Upper lobe of left lung (tissue), 6 donors: ENCODE data around the gene RETNLB. TPM values are rescaled to one million over a fixed set of nuclear protein-coding genes. Genes with fewer than 3 reads are reported as not detected.
A peak's percentile ranks its signal among the peaks of the same experiment; 100 is the strongest.

Experiments
- ATAC-seq, 2 donors: fragments of 200-7000 bp; cut with Tn5 transposase; one replicate each; pipeline ENCODE4 v1.9.1; 2022; ENCODE audit warnings: mild to moderate bottlenecking in 2 of 2, moderate library complexity in 2 of 2; ENCODE audit not compliant: low FRiP score in 2 of 2
- DNase-seq, 2 donors: peaks; one replicate each; pipeline ENCODE4 v3.0.0-alpha.2; 2019 to 2020
- H3K27ac ChIP-seq, 4 donors: fragments of 200-600 bp; sonication (generic); one replicate each; pipeline ENCODE4 v1.5.1; 2016 to 2019
- H3K27me3 ChIP-seq, 4 donors: fragments of 200-600 bp; sonication (generic); one replicate each; pipeline ENCODE4 v1.5.1; 2017 to 2019
- H3K36me3 ChIP-seq, 4 donors: fragments of 200-600 bp; sonication (generic); one replicate each; pipeline ENCODE4 v1.5.1; 2016 to 2019
- H3K4me1 ChIP-seq, 4 donors: fragments of 200-600 bp; sonication (generic); one replicate each; pipeline ENCODE4 v1.5.1; 2018 to 2019
- H3K4me3 ChIP-seq, 4 donors: fragments of 200-600 bp; sonication (generic); one replicate each; pipeline ENCODE4 v1.5.1; 2017 to 2019; ENCODE audit warnings: mild to moderate bottlenecking in 2 of 4, moderate library complexity in 1 of 4
- H3K9me3 ChIP-seq, 4 donors: fragments of 200-600 bp; sonication (generic); one replicate each; pipeline ENCODE4 v1.5.1; 2018 to 2019
- EP300 ChIP-seq, 4 donors: sonication (generic); formaldehyde crosslinking; IDR thresholded peaks; one replicate each; pipeline ENCODE4 v1.5.1; 2017; ENCODE audit warnings: antibody characterized with exemption in 4 of 4, control low read depth in 2 of 4
- POLR2A ChIP-seq, 4 donors: fragments of 450-650 bp; IDR thresholded peaks; one replicate each; pipeline ENCODE4 v1.5.1; 2016 to 2017; ENCODE audit warnings: antibody characterized with exemption in 4 of 4, mild to moderate bottlenecking in 2 of 4
- POLR2AphosphoS5 ChIP-seq, 2 donors: sonication (generic); formaldehyde crosslinking; IDR thresholded peaks; one replicate each; pipeline ENCODE4 v1.5.1; 2017; ENCODE audit warnings: antibody characterized with exemption in 2 of 2
- WGBS, 2 donors: methylation state at CpG; one replicate each; pipeline ENCODE4 v1.1.5; 2017 to 2018; 5-methylcytosine and 5-hydroxymethylcytosine counted together
- total RNA-seq, 6 donors: library from RNA; depleted of rRNA in 4 of 6; stranded (reverse); fragments of >200 nt in 4 of 6; gene quantifications; one replicate each; pipeline versions ENCODE4 v1.1.0 to v1.2.1, GENCODE V29; 2016 to 2021
- TF ChIP-seq, protein P1 (sequence below), 6 experiments: fragments of 450-650 bp in 4 of 6; fragments of 200-600 bp in 2 of 6; sonication (generic) in 2 of 6; IDR thresholded peaks; one replicate each; pipeline ENCODE4 v1.5.1; 2016 to 2019; ENCODE audit warnings: antibody characterized with exemption in 6 of 6
- donor health status: DM: no; HTN: no; CAD: no; lungs with moderate emphysema.
- donor health status: DM: no; HTN: yes; CAD: no; lungs with severe emphysema.

RETNLB gene
- total RNA-seq, 6 donors from 2014 or later = not detected

DNA sequence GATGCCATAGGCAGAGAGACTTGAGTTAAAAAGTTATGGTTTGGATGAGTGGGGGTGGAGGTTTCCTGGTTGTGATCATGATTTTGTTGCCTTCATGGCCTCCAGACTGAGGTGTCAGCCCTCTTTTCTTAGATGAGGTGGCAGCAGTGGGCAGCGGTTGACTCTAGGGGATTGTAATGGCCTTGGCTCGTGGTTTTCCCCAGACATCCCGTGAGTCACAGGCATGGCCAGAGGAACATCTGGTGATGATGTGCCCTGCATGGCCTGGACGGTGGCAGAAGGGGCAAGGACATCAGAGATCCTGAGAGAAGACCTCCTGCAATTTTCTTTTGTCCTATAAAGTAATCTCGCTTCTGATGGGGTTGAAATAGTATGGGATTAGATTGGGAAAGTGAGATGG is 12.4 kb downstream of the RETNLB start:
- Histone ChIP-seq H3K27me3 (no peaks in the 10 kb centered on the region), H3K9me3 (no peaks in the 10 kb centered on the region), H3K4me1 (no peaks in the 10 kb centered on the region), H3K4me3 (no peak overlapping the region), H3K36me3 (no peaks in the 10 kb centered on the region), H3K27ac (no peak overlapping the region)
- ATAC-seq = peak in 1 of 2 donors; percentile 10
- WGBS, 2 donors = 79 to 88% methylated on average over 4 to 5 of the region's 5 CpGs
- TF ChIP-seq, protein P1, sequence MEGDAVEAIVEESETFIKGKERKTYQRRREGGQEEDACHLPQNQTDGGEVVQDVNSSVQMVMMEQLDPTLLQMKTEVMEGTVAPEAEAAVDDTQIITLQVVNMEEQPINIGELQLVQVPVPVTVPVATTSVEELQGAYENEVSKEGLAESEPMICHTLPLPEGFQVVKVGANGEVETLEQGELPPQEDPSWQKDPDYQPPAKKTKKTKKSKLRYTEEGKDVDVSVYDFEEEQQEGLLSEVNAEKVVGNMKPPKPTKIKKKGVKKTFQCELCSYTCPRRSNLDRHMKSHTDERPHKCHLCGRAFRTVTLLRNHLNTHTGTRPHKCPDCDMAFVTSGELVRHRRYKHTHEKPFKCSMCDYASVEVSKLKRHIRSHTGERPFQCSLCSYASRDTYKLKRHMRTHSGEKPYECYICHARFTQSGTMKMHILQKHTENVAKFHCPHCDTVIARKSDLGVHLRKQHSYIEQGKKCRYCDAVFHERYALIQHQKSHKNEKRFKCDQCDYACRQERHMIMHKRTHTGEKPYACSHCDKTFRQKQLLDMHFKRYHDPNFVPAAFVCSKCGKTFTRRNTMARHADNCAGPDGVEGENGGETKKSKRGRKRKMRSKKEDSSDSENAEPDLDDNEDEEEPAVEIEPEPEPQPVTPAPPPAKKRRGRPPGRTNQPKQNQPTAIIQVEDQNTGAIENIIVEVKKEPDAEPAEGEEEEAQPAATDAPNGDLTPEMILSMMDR (IDR thresholded peaks at IDR 0.05) = no peak
- TF ChIP-seq EP300 (IDR thresholded peaks at IDR 0.05) = no peak
- TF ChIP-seq POLR2AphosphoS5 (IDR thresholded peaks at IDR 0.05) = no peak
- TF ChIP-seq POLR2A (IDR thresholded peaks at IDR 0.05) = no peak
- no peak for DNase-seq

DNA sequence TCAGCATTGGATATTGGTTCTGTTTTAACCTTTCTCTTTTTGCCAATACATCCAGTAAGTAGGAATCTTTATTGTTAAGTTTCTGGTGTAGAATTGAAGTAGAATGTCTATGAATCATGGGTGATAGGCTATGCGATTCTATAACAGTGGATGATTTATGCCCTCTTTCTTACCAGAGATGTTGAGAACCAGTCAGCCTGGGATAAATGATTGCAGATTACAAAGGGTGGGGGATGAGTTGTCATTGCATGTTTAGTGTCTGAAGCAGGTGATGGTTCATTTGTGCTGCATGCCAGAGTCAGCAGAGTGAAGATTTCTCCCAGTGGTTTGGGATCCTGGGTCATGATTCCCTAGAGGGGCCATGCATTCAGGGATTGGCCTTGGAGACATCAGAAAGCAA is 14.3 kb downstream of the RETNLB start:
- Histone ChIP-seq H3K36me3 (no peaks in the 10 kb centered on the region), H3K27me3 (no peaks in the 10 kb centered on the region), H3K4me3 (no peak overlapping the region), H3K4me1 (no peaks in the 10 kb centered on the region), H3K9me3 (no peaks in the 10 kb centered on the region), H3K27ac (no peak overlapping the region)
- ATAC-seq (no peak), DNase-seq (no peak)
- WGBS, 2 donors = 84 to 100% methylated on average over 1 of the region's 1 CpG
- no peak for TF ChIP-seq POLR2A (IDR thresholded peaks at IDR 0.05)

DNA sequence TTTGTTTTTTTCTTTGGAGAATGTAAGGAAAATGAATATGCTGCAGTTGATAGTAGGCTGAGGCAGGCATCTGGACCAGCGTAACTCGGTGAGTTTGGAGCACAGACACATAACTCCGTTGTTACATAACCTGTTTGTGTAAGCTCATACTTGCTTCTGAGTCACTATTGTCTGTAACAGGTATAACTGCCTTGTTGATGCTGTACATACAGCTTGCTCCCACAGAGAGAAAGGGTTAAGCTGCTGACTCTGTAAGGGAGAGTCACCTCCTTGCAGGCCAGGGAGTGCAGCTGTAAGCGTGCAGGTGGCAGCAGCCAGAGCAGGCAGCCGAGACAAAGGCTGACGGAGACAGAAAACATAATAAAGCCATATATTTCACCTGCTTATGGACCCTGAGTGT is 20.4 kb downstream of the RETNLB start:
- H3K27me3 ChIP-seq = no peaks in the 10 kb centered on the region
- 87% methylated on average over 6 of the region's 6 CpGs for WGBS, 2 donors
- H3K4me3 ChIP-seq = no peak overlapping the region
- ATAC-seq = no peak
- no peaks in the 10 kb centered on the region for H3K36me3 ChIP-seq
- no peak for DNase-seq
- no peaks in the 10 kb centered on the region for H3K9me3 ChIP-seq
- no peak for TF ChIP-seq EP300 (IDR thresholded peaks at IDR 0.05)
- TF ChIP-seq, protein P1 (IDR thresholded peaks at IDR 0.05) = no peak
- H3K27ac ChIP-seq = no peak overlapping the region
- H3K4me1 ChIP-seq = no peaks in the 10 kb centered on the region

DNA sequence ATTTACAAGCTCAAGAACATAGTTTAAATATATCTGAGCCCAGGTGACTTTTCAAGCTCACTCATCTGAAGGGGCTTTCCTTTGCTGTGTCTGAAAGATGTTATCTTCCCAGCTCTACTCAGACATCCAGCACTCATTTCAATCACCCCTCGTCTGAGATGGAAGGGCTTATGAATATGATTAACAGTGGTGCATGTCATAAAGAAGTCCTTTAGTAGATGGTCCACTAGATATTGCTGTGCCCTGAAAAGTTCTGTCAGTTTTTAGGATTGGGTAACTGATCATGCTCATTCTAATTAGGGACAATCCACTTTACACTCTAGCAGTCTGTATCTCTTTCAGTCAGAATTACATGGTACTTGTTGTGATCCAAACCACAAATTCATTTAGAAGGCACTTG is 28.3 kb downstream of the RETNLB start:
- Histone ChIP-seq H3K36me3 (no peaks in the 10 kb centered on the region), H3K4me3 (no peak overlapping the region), H3K27me3 (no peaks in the 10 kb centered on the region), H3K4me1 (no peaks in the 10 kb centered on the region), H3K27ac (no peak overlapping the region), H3K9me3 (no peaks in the 10 kb centered on the region)
- TF ChIP-seq POLR2A (IDR thresholded peaks at IDR 0.05) (no peak), EP300 (IDR thresholded peaks at IDR 0.05) (no peak), POLR2AphosphoS5 (IDR thresholded peaks at IDR 0.05) (no peak)
- TF ChIP-seq, protein P1 (IDR thresholded peaks at IDR 0.05) = no peak
- DNase-seq = no peak
- ATAC-seq = no peak
- WGBS, 2 donors = 55 to 72% methylated on average over 1 of the region's 1 CpG

DNA sequence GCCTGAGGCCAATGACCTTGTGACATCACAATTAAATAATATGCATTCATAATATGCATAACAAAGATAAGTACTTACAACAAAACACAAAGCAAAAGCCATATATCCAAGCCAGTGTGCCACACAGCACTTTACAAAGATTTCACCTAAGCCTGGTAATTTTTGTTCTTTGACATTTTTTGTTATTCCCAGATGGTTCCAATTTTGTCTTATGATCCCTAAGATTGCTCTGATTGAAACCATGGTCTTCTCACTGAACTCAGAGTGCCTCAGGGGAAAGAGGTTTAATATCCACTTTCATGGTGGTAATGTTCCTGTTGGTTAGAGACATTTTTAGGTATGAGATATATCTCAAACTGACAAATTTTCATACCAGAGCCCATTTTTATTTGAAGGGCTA is 29.1 kb downstream of the RETNLB start:
- Histone ChIP-seq H3K9me3 (no peaks in the 10 kb centered on the region), H3K4me3 (no peak overlapping the region), H3K4me1 (no peaks in the 10 kb centered on the region), H3K36me3 (no peaks in the 10 kb centered on the region), H3K27me3 (no peaks in the 10 kb centered on the region), H3K27ac (no peak overlapping the region)
- no peak for ATAC-seq
- TF ChIP-seq EP300 (IDR thresholded peaks at IDR 0.05) = no peak
- TF ChIP-seq, protein P1 (IDR thresholded peaks at IDR 0.05) = no peak
- TF ChIP-seq POLR2A (IDR thresholded peaks at IDR 0.05) = no peak
- TF ChIP-seq POLR2AphosphoS5 (IDR thresholded peaks at IDR 0.05) = no peak
- DNase-seq = no peak
